Measurements from ENCODE around the gene OR5K4. TPM values are rescaled to one million over a fixed set of nuclear protein-coding genes. Genes with fewer than 3 reads are reported as not detected.

The OR5K4 gene
- total and polyA plus RNA-seq, 4 donors: not detected

DNA sequence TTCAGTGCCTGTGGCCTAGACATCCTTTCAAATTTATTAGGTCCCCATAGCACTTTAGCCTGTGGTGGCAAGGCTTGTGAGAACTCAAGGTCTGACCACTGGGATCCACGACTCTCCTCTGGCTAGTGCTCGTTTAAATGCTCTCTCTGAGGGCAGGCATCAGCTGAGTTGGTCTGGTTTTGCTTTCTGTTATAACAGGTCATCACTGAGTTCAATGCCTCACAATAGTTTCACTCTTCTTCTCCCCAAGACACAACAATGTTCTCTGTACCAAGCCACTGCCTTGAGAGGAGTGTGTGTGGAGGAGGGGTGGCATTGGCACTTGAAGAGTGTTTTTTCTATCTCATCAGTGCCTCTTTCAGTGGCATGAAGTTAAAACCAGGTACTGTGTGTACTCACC is 7.6 kb downstream of the OR5K4 start:
- H3K9ac ChIP-seq (ENCODE audit: low read depth in 1 of 2, low read length in 2 of 2): no peak overlapping the region
- no peaks in the 10 kb centered on the region for H3K27me3 ChIP-seq (ENCODE audit: control insufficient read depth in 4 of 4, insufficient read depth in 4 of 4, low read length in 3 of 4)
- TF ChIP-seq NR2F2 (IDR thresholded peaks at IDR 0.05) (no peak), FOXA2 (IDR thresholded peaks at IDR 0.05) (no peak), YY1 (IDR thresholded peaks at IDR 0.05) (no peak), HNF4A (conservative IDR thresholded peaks at IDR 0.05) (no peak), FOXA1 (IDR thresholded peaks at IDR 0.05) (no peak), RAD21 (IDR thresholded peaks at IDR 0.05) (no peak)
- TF ChIP-seq, protein P1, sequence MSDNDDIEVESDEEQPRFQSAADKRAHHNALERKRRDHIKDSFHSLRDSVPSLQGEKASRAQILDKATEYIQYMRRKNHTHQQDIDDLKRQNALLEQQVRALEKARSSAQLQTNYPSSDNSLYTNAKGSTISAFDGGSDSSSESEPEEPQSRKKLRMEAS (IDR thresholded peaks at IDR 0.05): no peak
- TF ChIP-seq, protein P2, sequence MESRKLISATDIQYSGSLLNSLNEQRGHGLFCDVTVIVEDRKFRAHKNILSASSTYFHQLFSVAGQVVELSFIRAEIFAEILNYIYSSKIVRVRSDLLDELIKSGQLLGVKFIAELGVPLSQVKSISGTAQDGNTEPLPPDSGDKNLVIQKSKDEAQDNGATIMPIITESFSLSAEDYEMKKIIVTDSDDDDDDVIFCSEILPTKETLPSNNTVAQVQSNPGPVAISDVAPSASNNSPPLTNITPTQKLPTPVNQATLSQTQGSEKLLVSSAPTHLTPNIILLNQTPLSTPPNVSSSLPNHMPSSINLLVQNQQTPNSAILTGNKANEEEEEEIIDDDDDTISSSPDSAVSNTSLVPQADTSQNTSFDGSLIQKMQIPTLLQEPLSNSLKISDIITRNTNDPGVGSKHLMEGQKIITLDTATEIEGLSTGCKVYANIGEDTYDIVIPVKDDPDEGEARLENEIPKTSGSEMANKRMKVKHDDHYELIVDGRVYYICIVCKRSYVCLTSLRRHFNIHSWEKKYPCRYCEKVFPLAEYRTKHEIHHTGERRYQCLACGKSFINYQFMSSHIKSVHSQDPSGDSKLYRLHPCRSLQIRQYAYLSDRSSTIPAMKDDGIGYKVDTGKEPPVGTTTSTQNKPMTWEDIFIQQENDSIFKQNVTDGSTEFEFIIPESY (IDR thresholded peaks at IDR 0.05): no peak
- WGBS: 66% methylated on average over 2 of the region's 2 CpGs
- H3K9me3 ChIP-seq (ENCODE audit: control insufficient read depth in 4 of 4, low read length in 3 of 4): no peaks in the 10 kb centered on the region
- no peak overlapping the region for H3K27ac ChIP-seq (ENCODE audit: low read depth in 1 of 2, low read length in 2 of 2)
- no peaks in the 10 kb centered on the region for H3K4me1 ChIP-seq (ENCODE audit: control insufficient read depth in 4 of 4, insufficient read depth in 4 of 4, low read length in 3 of 4)
- H3K36me3 ChIP-seq (ENCODE audit: control insufficient read depth in 4 of 4, insufficient read depth in 3 of 4, low read depth in 1 of 4, low read length in 3 of 4): no peaks in the 10 kb centered on the region
- DNase-seq (ENCODE audit: low spot score): no peak
- no peak overlapping the region for H3K4me3 ChIP-seq (ENCODE audit: low read depth in 1 of 3, low read length in 3 of 3)

DNA sequence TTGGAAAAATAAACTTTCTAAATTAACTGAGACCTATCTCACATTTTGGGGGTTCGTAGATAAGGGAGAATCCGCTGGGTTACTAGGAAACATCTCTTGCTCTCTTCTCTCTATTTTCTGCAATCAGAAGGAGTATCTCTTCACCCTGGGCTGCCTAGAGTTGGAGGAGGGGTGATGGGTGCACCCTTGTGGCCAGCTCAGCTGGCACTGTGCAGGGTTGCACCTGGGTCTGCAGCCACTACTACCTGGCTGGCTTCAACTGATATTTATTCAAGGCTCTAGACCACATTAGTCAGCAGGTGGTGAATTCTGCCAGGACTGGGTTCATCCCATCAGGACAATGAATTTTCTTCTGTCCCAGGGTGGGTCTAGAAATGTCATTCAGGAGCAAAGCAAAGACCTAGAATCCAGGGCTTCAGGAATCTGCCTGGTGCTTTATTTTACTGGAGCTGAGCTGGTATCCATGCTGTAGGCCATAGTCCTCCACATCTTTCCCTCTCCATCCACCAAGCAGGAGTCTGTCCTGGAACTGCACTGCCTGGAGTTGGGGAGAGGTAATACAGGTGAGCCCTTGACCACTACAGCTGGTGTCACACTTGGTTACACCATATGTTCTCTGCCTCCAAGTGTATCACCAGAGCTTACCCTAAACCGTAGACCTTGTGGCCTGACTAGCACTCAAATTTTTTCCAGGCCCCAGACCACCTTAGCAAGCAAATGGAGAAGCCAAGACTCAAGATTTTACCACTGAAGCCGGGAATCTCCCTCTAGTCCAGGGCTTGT is 14.0 kb downstream of the OR5K4 start:
- Histone ChIP-seq H3K27ac (ENCODE audit: low read depth in 1 of 2, low read length in 2 of 2) (no peak overlapping the region), H3K4me1 (ENCODE audit: control insufficient read depth in 4 of 4, insufficient read depth in 4 of 4, low read length in 3 of 4) (no peaks in the 10 kb centered on the region), H3K36me3 (ENCODE audit: control insufficient read depth in 4 of 4, insufficient read depth in 3 of 4, low read depth in 1 of 4, low read length in 3 of 4) (no peaks in the 10 kb centered on the region), H3K27me3 (ENCODE audit: control insufficient read depth in 4 of 4, insufficient read depth in 4 of 4, low read length in 3 of 4) (no peaks in the 10 kb centered on the region), H3K9me3 (ENCODE audit: control insufficient read depth in 4 of 4, low read length in 3 of 4) (no peaks in the 10 kb centered on the region), H3K9ac (ENCODE audit: low read depth in 1 of 2, low read length in 2 of 2) (no peak overlapping the region), H3K4me3 (ENCODE audit: low read depth in 1 of 3, low read length in 3 of 3) (no peak overlapping the region)
- TF ChIP-seq RAD21 (IDR thresholded peaks at IDR 0.05) (no peak), YY1 (IDR thresholded peaks at IDR 0.05) (no peak), JUND (IDR thresholded peaks at IDR 0.05) (no peak), EGR1 (IDR thresholded peaks at IDR 0.05; ENCODE audit: low read depth in 2 of 2) (no peak), SP1 (IDR thresholded peaks at IDR 0.05) (no peak), HNF4G (IDR thresholded peaks at IDR 0.05) (no peak), FOXA2 (IDR thresholded peaks at IDR 0.05) (no peak), RXRA (IDR thresholded peaks at IDR 0.05) (no peak), FOXA1 (IDR thresholded peaks at IDR 0.05) (no peak)
- TF ChIP-seq, protein P1 (IDR thresholded peaks at IDR 0.05): no peak
- TF ChIP-seq, protein P3, sequence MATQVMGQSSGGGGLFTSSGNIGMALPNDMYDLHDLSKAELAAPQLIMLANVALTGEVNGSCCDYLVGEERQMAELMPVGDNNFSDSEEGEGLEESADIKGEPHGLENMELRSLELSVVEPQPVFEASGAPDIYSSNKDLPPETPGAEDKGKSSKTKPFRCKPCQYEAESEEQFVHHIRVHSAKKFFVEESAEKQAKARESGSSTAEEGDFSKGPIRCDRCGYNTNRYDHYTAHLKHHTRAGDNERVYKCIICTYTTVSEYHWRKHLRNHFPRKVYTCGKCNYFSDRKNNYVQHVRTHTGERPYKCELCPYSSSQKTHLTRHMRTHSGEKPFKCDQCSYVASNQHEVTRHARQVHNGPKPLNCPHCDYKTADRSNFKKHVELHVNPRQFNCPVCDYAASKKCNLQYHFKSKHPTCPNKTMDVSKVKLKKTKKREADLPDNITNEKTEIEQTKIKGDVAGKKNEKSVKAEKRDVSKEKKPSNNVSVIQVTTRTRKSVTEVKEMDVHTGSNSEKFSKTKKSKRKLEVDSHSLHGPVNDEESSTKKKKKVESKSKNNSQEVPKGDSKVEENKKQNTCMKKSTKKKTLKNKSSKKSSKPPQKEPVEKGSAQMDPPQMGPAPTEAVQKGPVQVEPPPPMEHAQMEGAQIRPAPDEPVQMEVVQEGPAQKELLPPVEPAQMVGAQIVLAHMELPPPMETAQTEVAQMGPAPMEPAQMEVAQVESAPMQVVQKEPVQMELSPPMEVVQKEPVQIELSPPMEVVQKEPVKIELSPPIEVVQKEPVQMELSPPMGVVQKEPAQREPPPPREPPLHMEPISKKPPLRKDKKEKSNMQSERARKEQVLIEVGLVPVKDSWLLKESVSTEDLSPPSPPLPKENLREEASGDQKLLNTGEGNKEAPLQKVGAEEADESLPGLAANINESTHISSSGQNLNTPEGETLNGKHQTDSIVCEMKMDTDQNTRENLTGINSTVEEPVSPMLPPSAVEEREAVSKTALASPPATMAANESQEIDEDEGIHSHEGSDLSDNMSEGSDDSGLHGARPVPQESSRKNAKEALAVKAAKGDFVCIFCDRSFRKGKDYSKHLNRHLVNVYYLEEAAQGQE (IDR thresholded peaks at IDR 0.05): no peak
- DNase-seq (ENCODE audit: low spot score): no peak
- 76% methylated on average over 4 of the region's 4 CpGs for WGBS

Measured in liver (tissue), 9 donors.